Stromal cell of bone marrow (primary cell): Measurements from ENCODE around the gene FAM20C.

Source experiments
- DNase-seq: peaks from one replicate; pipeline ENCODE4 v3.0.0-alpha.2; 2012; ENCODE audit warnings: low read depth

FAM20C gene

DNA sequence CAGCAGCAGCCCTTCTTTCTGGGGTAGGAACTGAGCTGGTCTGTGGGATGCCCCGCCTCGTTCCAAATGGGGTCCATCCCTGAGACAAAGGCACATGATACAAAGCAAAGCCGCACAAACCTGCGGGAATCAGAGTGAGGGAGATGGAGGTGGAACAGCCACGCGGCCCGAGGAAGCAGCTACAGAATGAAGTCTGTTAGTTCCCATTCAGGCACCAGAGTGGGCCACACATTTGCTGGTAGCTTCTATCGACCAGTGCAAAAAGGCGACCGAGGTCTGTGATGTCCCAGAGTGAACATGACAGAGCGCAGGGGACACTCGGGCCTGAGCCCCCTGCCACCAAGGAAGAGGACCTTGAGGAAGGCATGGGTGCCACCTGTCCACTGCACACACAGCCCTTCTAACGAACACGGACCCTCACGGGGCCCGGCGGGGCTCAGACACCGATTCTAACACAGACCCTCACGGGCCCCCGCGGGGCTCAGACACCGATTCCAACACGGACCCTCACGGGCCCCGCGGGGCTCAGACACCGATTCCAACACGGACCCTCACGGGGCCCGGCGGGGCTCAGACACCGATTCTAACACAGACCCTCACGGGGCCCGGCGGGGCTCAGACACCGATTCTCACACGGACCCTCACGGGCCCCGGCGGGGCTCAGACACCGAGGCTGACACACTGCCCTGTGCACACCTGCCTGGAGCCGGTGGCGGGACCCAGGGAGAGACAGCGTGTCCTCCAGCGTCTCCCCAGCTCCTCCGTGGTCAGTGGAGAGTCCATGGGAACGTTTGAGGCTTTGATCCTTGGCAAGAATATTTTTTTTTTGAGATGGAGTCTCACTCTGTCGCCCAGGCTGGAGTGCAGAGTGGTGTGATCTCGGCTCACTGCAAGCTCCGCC, 32.8 kb upstream of the FAM20C start:
- no peak for DNase-seq

DNA sequence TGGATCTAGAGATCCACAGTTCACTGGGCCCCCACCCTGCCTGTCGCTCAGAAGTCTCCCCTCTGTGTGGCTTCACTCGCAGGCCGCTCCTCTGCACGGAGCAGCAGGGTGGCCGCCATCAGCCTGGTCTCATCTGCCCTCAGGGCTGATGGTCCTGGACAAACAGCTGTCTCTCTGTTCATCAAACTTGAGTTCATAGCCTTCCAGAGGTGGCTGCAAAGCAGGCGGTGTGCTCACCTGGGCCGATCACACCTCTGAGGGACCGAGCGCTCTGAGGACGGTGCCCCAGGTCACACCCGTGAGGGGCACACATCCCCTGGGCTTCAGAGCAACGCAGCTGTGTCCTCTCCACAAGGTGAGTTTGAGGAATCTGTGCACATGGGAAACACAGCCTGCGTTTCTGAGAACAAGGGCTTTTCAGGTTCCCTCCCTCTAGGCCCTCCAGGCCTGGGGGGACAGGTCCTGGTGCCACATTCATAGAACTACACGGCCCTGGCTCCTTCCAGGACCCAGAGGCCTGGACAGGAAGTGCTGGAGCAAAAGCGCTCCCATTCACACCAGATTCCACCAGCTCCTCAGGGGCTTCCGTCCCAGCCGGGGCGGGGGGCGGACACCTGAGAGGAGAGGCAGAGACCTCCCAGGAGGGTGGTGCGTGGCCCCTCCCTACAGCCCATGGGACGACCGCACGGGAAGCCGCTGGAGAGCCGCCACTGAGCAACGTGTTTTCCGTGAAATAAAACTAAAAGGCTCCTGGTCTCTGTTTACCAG, 31.2 kb upstream of the FAM20C start:
- no peak for DNase-seq

DNA sequence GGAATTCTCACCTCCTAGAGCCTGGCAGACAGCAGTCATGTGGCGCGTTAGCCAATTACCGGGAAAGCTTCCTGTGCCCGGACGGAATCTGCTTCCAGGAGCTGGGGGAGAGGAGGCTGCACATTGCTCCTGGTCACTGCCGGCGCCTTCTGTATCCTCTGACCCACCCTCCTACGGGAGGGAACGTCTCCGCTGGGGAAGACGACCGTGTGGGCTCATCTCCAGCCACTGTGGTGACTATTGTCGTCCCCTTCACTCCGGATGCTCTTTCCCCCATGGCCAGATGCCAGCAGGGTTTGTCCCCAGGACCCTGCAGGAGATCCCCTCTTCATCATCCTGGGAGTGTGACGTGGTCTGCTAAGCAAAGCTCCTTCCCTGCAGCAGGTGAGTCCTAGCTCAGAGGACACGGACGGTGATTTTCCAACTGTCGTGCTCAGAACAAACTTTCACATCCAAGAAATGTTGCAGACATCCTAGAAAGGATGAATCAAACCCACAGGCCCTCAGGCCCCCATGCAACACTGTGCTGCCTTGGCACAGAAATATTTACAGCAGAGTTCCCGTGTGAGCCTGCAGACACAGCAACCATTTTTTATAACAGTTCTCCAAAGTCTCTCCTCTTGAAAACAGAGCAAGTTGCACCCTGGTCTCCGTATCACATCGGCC, 29.6 kb upstream of the FAM20C start:
- no peak for DNase-seq

DNA sequence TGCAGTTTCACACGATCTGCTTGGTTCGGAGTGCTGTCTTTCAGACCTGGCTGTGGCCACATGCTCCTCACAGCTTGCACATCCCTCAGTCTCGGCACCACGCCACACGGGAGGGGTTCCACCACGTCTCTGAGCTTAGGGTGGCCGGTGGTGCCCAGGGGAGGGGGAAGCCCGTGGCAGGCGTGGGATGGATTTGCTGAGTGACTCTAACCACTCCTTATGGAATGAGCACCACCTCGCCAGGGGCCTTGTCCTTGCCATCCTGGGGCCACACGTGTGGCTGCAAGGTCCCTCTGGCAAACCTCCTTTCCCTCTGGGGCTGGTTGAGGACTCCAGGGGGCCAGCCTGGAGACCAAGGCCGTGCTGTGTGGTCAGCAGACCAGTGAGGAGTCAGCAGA, 29.1 kb upstream of the FAM20C start:
- no peak for DNase-seq

DNA sequence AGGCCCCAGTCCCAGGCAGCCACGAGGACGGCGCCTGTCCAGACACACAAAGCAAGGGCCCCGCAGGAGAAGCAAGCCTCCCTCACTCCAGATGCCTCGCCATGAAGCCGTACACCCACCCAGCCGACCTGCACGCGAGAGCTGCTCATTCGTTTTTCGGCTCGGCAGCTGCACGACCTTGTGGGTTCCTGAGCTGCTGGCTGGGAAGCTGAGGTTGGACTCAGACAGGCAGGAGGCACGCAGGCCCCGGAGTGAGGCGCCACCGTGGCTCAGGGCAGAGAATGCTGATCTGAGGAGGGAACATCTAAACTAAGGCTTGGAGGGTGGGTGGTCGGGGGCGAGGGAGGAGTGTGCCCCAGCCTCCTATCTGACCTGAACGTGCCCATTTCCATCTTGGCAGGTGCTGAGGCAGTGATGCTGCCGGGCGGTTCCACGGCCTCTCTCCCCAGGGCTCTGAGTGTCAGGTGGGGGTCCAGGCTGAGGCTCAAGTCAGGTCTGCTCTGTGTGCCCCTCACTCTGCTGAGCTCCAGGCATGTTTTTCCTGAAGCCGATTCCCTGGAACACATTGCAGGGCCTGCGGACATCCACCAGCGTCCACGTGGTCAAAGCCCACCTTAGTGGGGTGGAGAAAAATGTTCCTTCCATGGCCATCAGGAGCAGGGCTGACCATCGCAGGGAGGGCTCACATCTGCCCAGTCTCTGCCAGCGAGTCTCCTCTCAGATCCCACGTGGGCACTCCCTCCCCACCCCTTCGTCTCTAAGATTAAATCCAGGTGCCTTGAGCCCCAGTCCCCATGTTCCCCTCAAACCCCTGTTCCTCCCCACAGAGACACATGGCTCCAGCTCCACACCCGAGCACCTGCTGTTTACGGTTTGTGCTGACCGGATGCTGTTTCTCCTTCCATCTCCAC, 28.1 kb upstream of the FAM20C start:
- DNase-seq, result no peak

DNA sequence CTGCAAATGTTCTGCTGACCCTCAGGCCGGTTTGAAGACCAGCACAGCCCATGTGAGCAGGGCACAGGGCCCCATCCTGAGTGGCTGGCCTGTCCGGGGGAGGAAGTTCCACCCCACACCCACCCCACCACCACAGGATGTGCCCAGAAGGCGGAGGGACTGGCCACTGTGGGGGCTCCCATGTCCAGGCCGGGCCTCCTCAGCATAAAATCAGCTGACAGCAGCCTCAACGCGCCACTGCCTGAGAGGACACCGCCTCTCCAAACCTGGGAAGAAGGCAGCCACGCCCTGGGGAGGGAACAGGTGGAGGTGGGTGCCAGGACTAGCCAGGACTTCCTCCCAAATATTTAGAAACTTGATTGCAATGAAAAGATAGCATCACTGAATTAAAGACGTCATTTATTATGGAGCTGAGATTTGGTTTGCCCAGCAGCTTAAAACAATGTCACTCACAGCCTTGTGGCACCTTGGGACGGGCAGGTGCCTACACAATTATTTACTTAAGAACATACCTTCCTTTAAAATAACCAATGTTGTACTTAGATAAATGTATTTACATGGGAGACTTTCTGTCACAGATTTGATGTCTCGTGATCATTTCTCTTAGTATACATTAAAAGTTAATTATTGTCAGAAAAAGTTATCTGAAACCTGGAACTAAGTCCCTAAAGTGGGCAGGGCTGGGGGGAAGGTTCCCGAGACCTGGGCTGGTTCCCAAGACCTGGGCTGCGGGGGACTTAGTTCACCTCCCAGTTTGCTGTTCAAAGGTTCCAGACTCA, 27.3 kb upstream of the FAM20C start:
- no peak for DNase-seq

DNA sequence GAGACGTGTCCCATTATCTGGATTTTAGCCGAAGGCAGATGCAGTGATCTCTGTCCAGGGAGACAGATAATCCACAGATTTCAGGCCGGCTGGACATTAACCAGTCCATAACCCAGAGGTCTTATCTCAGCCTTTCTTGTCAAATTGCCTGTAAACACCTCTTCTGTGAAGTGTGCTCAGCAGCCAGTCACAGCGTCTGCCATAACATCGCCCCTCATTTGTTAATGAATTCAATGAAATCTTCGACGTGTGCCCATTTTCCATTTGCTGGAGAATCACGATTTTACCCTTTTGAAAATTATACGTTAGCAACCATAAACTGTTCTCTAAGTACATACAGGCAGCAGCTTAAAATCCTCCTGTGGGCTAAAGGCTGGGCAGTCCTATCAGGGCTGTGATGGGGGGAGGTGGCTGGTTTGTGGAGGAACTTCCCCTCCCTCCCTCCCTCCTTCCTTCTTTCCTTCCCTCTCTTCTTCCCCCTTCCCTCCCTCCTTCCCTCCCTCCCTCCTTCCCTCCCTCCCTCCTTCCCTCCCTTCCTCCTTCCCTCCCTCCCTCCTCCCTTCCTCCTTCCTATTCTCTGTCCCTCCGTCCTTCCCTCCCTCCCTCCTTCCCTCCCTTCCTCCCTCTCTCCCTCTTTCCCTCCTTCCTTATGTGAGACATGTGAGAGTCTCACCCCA, 26.6 kb upstream of the FAM20C start:
- no peak for DNase-seq

DNA sequence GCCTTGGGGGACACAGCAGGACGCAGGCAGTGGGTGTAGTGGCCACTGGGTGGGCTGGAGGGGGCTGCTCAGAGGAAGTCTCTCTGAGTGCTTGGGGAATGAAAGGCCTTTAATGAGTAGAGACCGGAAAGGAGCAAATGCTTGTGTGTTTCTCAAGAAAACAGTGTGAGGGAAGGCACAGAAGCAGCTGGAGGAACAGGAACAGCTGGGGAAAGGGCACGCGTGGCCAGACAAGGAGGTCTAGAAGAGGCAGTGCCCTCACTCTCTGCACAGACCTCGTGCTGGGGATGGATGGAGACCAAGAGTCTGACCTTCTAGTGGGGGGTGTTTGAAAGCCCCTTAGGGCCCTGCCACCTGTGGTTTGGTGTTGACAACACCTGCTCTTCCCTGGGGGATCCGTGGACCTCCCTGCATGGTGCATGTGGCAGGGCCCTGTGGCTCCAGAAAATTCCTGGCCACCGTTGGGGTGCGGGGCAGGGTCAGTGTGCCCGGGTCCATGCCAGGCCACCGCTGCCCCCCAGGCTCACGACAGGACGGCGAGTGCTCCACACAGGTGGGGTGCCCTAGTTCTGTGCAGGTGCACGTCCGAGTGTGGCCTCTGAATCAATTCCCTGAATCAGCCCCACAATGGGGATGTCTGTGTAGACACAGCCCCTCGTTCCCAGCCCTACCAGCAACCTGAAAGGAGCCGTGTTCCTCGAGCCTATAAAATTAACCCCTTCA, 25.9 kb upstream of the FAM20C start:
- DNase-seq, result no peak

DNA sequence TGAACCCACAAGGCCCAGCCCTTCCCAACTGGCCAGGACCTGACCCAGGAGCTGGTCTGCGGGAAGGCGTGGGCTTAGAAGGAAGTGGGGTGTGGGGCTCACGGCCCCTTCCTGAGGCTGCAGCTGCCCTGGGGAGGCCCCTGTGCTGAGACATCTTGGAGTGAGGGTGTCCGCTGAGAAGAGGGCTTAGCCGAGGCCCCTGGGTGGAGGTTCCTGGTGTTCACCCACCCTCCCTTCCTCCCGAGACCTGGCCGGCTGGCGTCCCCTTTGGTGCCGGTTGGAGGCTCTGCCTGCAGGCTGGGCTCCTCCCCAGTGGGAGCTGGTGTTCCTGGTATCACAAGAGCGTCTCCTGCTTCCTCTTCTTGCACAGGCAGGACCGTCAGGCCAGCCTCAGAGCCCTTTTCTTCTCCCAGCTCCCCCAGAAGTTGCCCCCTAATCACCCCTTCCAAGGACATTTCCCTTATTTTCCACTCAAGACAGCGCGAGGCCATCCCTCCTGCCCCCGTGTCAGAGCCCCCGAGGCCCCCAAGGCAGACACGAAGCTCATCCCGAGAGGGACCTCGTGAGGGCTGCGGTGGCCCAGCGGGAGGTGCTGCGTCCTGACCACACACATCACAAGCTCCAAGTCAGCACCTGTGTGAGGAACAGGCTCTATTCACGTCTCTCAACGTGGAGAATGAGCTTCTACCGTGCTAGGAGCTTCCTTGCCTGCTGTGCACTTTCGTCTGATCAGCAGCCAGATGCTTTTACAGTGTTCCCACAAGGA, 25.1 kb upstream of the FAM20C start:
- DNase-seq, result no peak

DNA sequence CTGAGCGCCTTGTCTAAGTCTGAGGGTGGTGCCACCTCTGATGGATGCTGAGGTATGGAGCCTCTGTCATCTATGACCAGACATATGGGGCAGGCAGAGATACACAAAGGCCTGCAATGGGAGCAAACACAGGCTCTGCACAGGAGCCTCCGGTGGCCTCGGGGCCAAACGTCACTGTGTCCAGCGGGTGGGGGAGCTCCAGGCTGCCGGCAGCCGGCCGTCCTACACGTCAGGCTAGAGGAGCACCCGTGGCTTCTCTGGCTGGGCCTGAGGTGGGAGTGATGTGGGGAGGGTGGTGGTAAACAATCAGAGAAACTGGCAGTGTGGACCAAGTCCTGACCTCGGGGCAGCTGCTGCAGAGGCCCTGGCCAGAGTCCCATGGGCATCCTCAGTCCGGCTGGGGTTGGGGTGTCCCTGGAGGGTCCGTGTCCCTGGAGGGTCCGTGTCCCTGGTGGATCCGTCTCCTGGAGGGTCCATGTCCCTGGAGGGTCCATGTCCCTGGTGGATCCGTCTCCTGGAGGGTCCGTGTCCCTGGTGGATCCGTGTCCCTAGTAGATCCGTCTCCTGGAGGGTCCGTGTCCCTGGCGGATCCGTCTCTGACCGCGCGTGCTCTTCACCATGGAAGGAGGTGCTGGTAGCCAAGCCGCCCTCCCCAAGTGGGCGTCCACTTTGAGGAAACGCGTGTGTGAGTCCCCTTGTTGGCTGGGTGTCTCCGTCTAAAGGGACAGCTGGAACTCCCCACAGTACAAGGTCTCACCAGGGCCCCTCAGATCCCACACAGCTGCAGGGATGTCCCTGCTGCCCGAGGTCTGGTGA, 24.2 kb upstream of the FAM20C start:
- no peak for DNase-seq

DNA sequence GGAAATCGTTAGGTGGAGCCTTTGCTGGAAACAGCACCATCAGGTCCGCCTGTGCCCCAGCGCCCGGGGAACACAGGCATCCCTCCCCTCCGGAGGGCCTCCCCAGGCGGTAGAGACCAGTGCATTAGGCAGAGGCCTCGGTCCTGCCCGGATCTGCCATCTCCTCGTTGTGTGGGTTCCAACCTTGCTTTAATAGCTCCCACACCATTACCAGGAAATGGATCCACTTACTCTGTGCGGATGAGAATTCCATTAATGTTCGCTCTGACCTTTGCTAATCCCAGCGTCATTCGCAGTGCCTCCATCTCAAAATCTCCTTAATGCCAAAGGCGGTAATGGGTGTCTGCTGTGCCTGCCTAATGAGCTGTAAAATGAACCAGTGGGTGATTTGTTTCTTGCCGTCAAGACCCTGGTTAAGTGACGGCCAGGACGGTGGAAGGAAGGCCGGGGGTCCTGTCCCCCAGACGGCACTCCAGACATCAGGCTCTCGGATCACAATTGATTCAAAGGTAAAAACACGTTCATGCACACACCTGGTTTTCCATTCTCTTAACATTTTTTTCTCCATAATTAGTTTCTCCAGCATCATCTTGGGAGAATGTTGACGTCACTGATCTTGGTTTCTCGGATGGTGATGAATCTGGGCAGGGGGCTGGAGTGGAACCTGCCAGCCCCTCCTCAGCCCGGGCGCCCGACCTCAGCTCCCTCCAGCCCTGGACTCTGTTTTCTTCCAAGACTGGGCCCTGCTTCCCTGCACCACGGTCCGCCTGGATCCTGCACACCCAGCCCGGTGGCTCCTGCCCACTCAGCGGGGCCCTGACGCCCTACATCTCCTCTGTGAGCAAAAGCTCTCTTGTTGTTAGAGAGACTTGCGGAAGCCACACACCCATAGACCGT, 22.8 kb upstream of the FAM20C start:
- DNase-seq, result no peak

DNA sequence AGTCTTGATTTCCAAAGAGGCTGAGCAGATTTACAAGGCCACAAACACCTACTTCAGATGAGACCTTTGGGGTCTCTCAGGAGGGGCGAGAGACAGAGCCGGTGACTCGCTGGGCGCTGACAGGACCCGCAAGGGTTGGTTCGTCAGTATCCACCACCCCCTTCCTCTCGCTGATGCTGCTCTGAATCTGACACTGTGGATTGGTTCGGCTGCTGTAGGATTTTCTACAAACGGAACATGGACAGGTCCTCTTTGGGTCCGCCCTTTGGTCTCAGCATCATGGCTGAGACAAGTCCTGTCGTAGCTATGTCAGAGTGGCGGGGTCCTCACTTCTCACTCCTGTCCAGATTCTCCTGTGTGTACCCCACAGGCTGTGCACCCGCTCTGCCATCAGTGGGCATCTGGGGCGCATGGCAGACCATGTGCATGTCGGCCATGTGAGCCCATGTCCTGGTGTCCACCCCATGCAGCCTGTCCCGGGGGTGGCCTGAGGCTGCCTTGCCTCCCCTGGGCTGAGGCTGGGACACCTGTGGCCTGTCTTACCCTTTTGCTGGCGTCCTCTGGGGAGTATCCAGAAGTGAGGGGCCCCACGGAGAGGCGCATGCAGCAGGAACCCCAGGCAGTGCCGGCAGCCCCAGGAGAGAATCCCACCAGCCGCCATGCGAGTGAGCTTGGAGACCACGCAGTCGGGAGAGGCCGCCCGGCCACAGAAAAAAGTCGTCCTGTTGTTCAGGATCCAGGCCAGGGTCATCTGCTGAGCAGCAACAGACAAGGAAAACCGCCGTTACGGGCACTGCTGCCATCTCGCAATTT, 21.6 kb upstream of the FAM20C start:
- DNase-seq, result no peak

DNA sequence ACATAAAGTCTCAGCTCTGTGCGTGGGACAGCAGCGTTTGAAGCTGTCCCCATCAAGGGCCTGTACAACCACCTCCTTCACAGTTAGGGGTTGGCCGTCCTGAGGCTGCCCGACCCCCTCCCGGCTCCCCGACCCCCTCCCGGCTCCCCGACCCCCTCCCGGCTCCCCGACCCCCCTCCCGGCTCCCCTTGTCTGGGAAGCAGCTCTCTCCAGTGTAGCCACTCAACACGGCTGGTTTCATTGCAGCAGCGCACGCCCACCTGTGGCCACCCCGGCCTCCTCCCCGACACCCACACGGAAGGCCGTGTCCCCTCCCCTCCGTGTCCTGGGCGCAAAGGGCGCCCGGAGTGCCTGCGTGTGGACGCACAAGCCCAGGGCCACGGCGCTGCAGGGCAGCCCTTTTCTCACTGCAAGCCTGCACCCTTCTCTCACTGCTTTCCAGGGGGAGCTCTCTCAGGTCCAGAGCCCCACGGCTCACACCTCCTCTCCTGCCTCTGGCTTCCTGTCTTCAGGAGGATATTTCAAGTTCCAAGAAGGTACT, 20.9 kb upstream of the FAM20C start:
- no peak for DNase-seq

DNA sequence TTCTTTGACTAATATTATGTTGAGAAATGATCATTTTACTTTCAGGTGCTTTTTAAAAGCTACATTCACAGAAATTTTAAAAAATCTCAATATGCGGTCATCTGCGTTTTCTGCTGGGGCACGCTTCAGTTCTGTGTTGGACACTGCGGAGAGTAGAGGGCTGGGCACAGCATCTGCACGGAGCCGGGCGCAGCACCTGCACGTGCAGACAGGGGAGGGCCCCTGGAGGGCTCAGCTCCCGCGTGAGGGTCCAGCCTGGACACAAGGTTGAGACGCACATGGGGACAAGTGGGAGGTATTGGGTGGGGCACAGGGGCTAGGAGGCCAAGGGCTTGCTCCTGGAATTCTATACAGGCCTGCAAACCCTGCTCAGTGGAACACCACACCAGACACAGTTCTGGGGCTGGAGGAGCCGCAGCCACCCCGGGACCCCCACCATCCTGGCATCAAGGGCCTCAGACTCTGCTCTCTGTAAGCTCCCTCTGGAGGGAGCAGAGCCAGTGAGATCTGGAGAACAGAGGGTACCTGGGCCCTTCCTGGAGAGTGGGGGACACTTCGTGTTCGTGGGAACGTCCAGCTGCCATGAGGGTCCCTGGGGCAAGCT, 20.4 kb upstream of the FAM20C start:
- no peak for DNase-seq

DNA sequence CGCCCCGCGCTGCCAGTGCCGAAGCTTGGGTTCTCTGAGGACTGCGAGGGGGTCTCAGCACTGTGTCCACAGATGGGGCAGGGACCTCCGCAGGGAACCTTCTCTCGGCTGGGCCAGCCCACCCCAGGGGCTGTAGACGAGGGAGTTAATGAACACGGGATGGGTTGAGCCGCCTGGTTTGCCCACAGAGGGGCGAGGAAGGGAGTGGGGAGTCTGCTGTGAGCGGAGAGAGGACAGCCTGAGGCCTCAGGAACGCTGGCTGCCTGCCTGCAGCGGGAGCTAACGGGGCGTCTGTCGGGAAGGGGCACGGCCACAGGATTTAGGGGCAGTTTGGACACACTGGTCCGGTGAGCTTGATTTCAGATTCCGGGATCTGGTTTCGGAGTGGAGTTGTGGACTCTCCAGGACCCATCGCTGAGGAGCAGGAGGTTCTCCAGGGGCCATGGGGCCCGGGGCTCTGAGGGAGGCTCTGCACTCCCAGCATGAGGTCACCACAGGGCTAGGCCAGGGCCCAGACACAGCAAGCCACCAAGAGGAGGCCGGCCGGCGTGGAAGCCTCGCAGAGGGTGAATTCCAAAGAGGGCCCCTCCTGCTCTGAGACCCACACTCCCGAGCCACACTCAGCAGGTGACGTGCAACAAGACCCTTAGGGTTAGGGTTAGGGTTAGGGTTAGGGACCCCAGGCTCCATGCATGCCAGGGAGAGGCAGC, 19.0 kb upstream of the FAM20C start:
- no peak for DNase-seq
